ENCODE data around the gene SMARCC1. TPM values are rescaled to one million over a fixed set of nuclear protein-coding genes. Genes with fewer than 3 reads are reported as not detected.

Gene SMARCC1
- total RNA-seq, 1 donor from 2014 or later = 53.9 TPM

DNA sequence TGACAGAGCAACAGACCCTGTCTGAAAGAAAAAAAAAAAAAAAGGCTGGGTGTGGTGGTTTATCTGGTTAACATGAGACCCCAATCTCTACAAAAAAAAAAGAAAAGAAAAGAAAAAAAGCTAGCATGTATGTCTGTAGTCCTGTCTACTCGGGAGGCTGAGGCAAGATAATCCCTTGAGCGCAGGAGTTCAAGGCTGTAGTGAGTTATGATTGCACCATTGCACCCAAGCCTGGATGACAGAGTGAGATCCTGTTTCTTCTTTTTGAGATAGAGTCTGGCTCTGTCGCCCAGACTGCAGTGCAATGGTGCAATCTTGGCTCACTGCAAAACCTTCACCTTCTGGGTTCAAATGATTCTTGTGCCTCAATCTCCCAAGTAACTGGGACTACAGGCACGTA is 12.9 kb upstream of the SMARCC1 start:
- TF ChIP-seq, protein P1, sequence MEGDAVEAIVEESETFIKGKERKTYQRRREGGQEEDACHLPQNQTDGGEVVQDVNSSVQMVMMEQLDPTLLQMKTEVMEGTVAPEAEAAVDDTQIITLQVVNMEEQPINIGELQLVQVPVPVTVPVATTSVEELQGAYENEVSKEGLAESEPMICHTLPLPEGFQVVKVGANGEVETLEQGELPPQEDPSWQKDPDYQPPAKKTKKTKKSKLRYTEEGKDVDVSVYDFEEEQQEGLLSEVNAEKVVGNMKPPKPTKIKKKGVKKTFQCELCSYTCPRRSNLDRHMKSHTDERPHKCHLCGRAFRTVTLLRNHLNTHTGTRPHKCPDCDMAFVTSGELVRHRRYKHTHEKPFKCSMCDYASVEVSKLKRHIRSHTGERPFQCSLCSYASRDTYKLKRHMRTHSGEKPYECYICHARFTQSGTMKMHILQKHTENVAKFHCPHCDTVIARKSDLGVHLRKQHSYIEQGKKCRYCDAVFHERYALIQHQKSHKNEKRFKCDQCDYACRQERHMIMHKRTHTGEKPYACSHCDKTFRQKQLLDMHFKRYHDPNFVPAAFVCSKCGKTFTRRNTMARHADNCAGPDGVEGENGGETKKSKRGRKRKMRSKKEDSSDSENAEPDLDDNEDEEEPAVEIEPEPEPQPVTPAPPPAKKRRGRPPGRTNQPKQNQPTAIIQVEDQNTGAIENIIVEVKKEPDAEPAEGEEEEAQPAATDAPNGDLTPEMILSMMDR (IDR thresholded peaks at IDR 0.05) = no peak
- no peak for ATAC-seq
- Histone ChIP-seq H3K4me1 (no peaks in the 10 kb centered on the region), H3K36me3 (no peaks in the 10 kb centered on the region), H3K27ac (no peak overlapping the region), H3K9me3 (no peaks in the 10 kb centered on the region), H3K4me3 (no peak overlapping the region), H3K27me3 (ENCODE audit: low read depth) (no peaks in the 10 kb centered on the region)
- intact Hi-C loops (cut with DNase I) = no loop called here
- DNase-seq = no peak

DNA sequence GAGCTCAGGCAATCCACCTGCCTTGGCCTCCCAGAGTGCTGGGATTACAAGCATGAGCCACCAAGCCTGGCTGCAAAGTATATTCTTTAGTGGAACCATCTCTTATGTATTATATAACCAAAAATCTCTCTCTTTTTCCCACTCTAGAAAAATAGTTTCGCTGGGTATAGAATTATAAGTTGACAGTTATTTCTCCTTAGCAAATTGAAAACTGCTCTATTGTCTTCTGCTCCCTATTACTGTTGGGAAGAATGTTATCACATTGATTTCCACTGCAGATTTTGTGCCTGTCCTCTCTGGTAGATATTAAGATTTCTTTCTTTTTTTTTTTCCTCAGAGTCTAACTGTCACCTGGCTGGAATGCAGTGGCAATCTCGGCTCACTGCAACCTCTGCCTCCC is 11.0 kb upstream of the SMARCC1 start:
- H3K27me3 ChIP-seq (ENCODE audit: low read depth) = no peaks in the 10 kb centered on the region
- DNase-seq (no peak), ATAC-seq (no peak)
- no peaks in the 10 kb centered on the region for H3K9me3 ChIP-seq
- no peaks in the 10 kb centered on the region for H3K4me1 ChIP-seq
- H3K27ac ChIP-seq = no peak overlapping the region
- intact Hi-C loops (cut with DNase I) = no loop called here
- H3K36me3 ChIP-seq = no peaks in the 10 kb centered on the region
- TF ChIP-seq, protein P1 (IDR thresholded peaks at IDR 0.05) = no peak
- H3K4me3 ChIP-seq = no peak overlapping the region

DNA sequence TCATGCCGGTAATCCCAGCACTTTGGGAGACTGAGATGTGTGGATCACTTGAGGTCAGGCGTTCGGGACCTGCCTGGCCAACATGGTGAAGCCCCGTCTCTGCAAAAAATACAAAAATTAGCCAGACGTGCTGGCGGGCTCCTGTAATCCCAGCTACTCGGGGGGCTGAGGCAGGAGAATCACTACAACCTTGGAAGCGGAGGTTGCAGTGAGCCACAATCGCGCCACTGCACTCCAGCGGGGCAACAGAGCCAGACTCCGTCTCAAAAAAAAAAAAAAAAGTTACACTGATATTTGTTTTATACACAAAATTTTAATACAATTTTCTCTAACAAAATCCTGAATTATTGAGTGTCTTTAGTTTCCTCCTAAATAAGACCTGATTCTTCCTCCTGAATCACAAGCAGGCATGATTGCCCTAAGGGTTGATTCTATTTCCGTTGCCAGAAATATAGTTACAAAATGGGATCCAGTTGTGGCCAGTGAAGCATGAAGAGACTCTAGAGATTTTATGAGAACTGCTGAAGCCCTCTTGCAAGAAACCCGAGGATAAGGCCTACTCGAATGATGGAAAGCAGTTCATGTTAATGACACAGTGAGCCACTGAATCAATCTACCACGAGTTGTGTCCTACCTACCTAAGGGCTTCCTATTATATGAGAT is 9.6 kb upstream of the SMARCC1 start:
- ATAC-seq (no peak), DNase-seq (no peak)
- Histone ChIP-seq H3K27ac (no peak overlapping the region), H3K4me1 (no peaks in the 10 kb centered on the region), H3K27me3 (ENCODE audit: low read depth) (no peaks in the 10 kb centered on the region), H3K9me3 (no peaks in the 10 kb centered on the region), H3K36me3 (no peaks in the 10 kb centered on the region), H3K4me3 (no peak overlapping the region)
- TF ChIP-seq, protein P1 (IDR thresholded peaks at IDR 0.05) = no peak
- intact Hi-C loops (cut with DNase I) = no loop called here

DNA sequence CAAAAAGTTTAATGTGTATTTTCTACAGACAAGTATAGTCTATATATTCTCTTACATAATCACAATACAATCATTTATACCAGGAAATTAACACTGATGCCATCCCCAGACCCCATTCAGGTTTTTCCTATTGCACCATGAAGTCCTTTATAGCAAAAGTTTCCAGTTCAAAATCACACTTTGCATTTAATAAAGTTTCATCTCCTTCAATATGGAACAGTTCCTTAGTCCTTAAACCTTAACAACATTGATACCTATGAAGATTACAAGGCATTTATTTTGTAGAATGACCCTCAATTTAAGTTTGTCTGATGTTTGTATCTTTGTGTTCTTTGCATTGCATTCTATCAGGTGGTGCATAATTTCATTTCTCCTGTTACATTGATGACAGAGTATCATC is 2.0 kb upstream of the SMARCC1 start:
- no peaks in the 10 kb centered on the region for H3K27me3 ChIP-seq (ENCODE audit: low read depth)
- intact Hi-C loops (cut with DNase I) = no loop called here
- DNase-seq = no peak
- H3K4me3 ChIP-seq = no peak overlapping the region
- ATAC-seq = no peak
- no peak overlapping the region for H3K27ac ChIP-seq
- TF ChIP-seq, protein P1 (IDR thresholded peaks at IDR 0.05) = no peak
- no peaks in the 10 kb centered on the region for H3K9me3 ChIP-seq
- H3K36me3 ChIP-seq = no peaks in the 10 kb centered on the region
- peaks cover 31% of the 10 kb centered on the region for H3K4me1 ChIP-seq

DNA sequence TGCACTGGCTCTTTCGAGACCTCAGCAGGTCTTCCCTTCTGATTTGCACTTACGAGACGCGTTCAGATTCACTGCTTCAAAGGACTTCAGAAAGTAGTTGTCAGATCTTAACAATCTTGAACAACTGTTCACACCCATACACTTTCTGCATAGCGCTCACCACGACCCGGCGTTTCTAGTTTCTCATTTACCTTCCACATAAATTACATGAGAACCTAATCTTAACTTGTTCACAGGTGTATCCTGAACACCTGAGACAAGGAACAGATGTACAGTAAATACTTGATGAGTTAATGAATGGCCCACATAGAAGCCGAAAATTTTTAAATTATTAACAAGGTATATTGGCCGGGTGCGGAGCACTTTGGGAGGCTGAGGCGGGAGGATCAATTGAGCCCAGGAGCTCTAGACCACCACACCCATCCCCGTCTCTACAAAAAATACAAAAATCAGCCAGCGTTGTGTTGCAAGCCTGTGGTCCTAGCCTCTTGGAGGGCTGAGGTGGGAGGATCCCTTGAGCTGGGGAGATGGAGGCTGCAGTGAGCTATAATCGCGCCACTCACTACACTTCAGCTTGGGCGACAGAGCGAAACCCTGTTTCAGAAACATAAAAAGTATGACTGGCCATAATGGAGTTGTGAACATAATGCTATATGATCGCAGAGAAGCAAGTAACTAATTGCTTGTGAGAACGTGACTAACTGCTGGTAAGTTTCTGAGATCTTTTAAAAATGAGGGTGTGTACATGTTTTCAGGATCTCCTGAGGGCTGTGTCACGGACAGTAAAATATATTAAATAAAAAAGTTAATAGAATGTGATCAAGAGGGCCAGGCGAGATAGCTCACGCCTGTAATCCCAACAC is 984 bp upstream of the SMARCC1 start:
- Histone ChIP-seq H3K27me3 (ENCODE audit: low read depth) (no peaks in the 10 kb centered on the region), H3K9me3 (no peaks in the 10 kb centered on the region), H3K4me3 (peak overlapping the region; percentile 84), H3K27ac (peak overlapping the region; percentile 99), H3K36me3 (no peaks in the 10 kb centered on the region), H3K4me1 (peaks cover 38% of the 10 kb centered on the region)
- intact Hi-C loops (cut with DNase I) = no loop called here
- TF ChIP-seq, protein P1 (IDR thresholded peaks at IDR 0.05) = no peak
- DNase-seq = no peak
- no peak for ATAC-seq

Measured in lower lobe of right lung (tissue), 2 donors.